ENCODE results near the gene ZEB2. TPM values are rescaled to one million over a fixed set of nuclear protein-coding genes. Genes with fewer than 3 reads are reported as not detected.

ZEB2 gene
- total RNA-seq, 4 donors from 2014 or later, result 12.4 to 149 (median 29.9) TPM

GRCh38 chr2:144452989-144453336 lies 67.0 kb downstream of the ZEB2 start:
- H3K27ac ChIP-seq, result peak overlapping the region; percentile 6 to 64 (median 38)

GRCh38 chr2:144452169-144452988 lies 67.5 kb downstream of the ZEB2 start:
- Histone ChIP-seq H3K27me3 (no peaks in the 10 kb centered on the region), H3K9me3 (no peaks in the 10 kb centered on the region), H3K4me1 (peaks cover 0 to 8% (median 2%) of the 10 kb centered on the region in 4 donors), H3K36me3 (no peaks in the 10 kb centered on the region), H3K4me3 (peak overlapping the region in 2 of 4 donors; percentile 2 to 8), H3K27ac (peak overlapping the region; percentile 6 to 64 (median 38))
- TF ChIP-seq, protein P1, sequence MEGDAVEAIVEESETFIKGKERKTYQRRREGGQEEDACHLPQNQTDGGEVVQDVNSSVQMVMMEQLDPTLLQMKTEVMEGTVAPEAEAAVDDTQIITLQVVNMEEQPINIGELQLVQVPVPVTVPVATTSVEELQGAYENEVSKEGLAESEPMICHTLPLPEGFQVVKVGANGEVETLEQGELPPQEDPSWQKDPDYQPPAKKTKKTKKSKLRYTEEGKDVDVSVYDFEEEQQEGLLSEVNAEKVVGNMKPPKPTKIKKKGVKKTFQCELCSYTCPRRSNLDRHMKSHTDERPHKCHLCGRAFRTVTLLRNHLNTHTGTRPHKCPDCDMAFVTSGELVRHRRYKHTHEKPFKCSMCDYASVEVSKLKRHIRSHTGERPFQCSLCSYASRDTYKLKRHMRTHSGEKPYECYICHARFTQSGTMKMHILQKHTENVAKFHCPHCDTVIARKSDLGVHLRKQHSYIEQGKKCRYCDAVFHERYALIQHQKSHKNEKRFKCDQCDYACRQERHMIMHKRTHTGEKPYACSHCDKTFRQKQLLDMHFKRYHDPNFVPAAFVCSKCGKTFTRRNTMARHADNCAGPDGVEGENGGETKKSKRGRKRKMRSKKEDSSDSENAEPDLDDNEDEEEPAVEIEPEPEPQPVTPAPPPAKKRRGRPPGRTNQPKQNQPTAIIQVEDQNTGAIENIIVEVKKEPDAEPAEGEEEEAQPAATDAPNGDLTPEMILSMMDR (IDR thresholded peaks at IDR 0.05), result peak in 2 of 6 experiments; percentile 10 to 24
- no peak for TF ChIP-seq POLR2A (IDR thresholded peaks at IDR 0.05)
- no peak for DNase-seq

More at GRCh38 chr2:144452989-144453336, 67.0 kb downstream of the ZEB2 start:
- DNase-seq, result no peak
- Histone ChIP-seq H3K36me3 (no peaks in the 10 kb centered on the region), H3K27me3 (no peaks in the 10 kb centered on the region), H3K4me1 (peaks cover 0 to 8% (median 2%) of the 10 kb centered on the region in 4 donors), H3K4me3 (peak overlapping the region in 2 of 4 donors; percentile 2 to 8), H3K9me3 (no peaks in the 10 kb centered on the region)
- TF ChIP-seq, protein P1 (IDR thresholded peaks at IDR 0.05), result no peak
- TF ChIP-seq POLR2A (IDR thresholded peaks at IDR 0.05), result no peak

GRCh38 chr2:144451443-144451842 lies 68.5 kb downstream of the ZEB2 start:
- Histone ChIP-seq H3K9me3 (no peaks in the 10 kb centered on the region), H3K4me3 (no peak overlapping the region), H3K36me3 (no peaks in the 10 kb centered on the region), H3K4me1 (peaks cover 0 to 8% (median 1%) of the 10 kb centered on the region in 4 donors), H3K27me3 (no peaks in the 10 kb centered on the region), H3K27ac (no peak overlapping the region)
- DNase-seq, result no peak
- TF ChIP-seq POLR2A (IDR thresholded peaks at IDR 0.05), result no peak
- TF ChIP-seq, protein P1 (IDR thresholded peaks at IDR 0.05), result no peak

DNA sequence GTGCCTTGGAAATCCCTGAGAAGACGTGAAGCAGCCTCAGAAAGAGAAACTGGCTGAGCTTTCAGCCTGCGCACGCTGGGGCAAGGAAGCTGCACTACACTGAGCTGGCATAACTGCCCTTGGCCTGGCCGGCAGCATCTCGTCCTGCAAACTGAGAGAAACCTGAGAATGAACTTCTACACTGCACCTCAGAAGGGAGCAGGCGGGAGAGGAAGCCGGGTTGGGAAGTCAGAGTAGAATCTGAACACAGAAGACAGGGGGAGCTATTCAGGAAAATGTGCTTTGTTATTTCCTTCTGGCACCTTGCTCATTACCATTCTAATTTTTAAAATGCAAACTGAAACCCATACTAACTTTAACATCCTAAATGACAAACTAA lies 70.9 kb downstream of the ZEB2 start:
- H3K27ac ChIP-seq, result peak overlapping the region; percentile 23 to 67 (median 60)
- peak in 1 of 3 donors; percentile 48 for DNase-seq
- H3K4me3 ChIP-seq, result peak overlapping the region in 2 of 4 donors; percentile 9 to 13
- no peaks in the 10 kb centered on the region for H3K9me3 ChIP-seq
- TF ChIP-seq POLR2A (IDR thresholded peaks at IDR 0.05), result no peak
- TF ChIP-seq, protein P1 (IDR thresholded peaks at IDR 0.05), result peak in 5 of 6 experiments; percentile 23 to 37 (median 28)
- H3K36me3 ChIP-seq, result no peaks in the 10 kb centered on the region
- H3K4me1 ChIP-seq, result no peaks in the 10 kb centered on the region
- no peaks in the 10 kb centered on the region for H3K27me3 ChIP-seq

- DNase-seq, result no peak
- Histone ChIP-seq H3K27ac (peak overlapping the region; percentile 23 to 67 (median 60)), H3K4me3 (peak overlapping the region in 2 of 4 donors; percentile 9 to 13), H3K9me3 (no peaks in the 10 kb centered on the region), H3K27me3 (no peaks in the 10 kb centered on the region), H3K4me1 (no peaks in the 10 kb centered on the region), H3K36me3 (no peaks in the 10 kb centered on the region)
- no peak for TF ChIP-seq POLR2A (IDR thresholded peaks at IDR 0.05)
- TF ChIP-seq, protein P1 (IDR thresholded peaks at IDR 0.05), result no peak
Observed at GRCh38 chr2:144448389-144449027, 71.4 kb downstream of the ZEB2 start.
